Measurements from ENCODE around the gene TMEM11.
A peak's percentile ranks its signal among the peaks of the same experiment; 100 is the strongest.

The TMEM11 gene

GRCh38 chr17:21157586-21158370 lies 56.2 kb downstream of the TMEM11 start:
- H3K36me3 Mint-ChIP-seq (ENCODE audit: low read depth), result peaks cover 14% of the 10 kb centered on the region
- H3K27me3 Mint-ChIP-seq, result no peaks in the 10 kb centered on the region
- peaks cover 25% of the 10 kb centered on the region for H3K9me3 Mint-ChIP-seq
- H3K27ac Mint-ChIP-seq, result peak overlapping the region; percentile 65
- DNase-seq, result no peak
- H3K4me3 Mint-ChIP-seq, result no peak overlapping the region
- H3K4me1 Mint-ChIP-seq (ENCODE audit: low read depth), result peaks cover 21% of the 10 kb centered on the region

GRCh38 chr17:21152731-21153130 lies 61.2 kb downstream of the TMEM11 start:
- Mint-ChIP-seq H3K36me3 (ENCODE audit: low read depth) (peaks cover 38% of the 10 kb centered on the region), H3K4me1 (ENCODE audit: low read depth) (peaks cover 10% of the 10 kb centered on the region), H3K27me3 (no peaks in the 10 kb centered on the region), H3K27ac (no peak overlapping the region), H3K4me3 (no peak overlapping the region), H3K9me3 (peaks cover 41% of the 10 kb centered on the region)
- no peak for DNase-seq

- H3K27ac Mint-ChIP-seq, result no peak overlapping the region
Measured at GRCh38 chr17:21149621-21150020, 64.3 kb downstream of the TMEM11 start.

More at GRCh38 chr17:21149621-21150020, 64.3 kb downstream of the TMEM11 start:
- Mint-ChIP-seq H3K27me3 (no peaks in the 10 kb centered on the region), H3K4me3 (no peak overlapping the region), H3K9me3 (peaks cover 29% of the 10 kb centered on the region), H3K36me3 (ENCODE audit: low read depth) (peaks cover 52% of the 10 kb centered on the region), H3K4me1 (ENCODE audit: low read depth) (no peaks in the 10 kb centered on the region)
- DNase-seq, result no peak

Measured in activated T-cell treated with anti-CD3 and anti-CD28 coated beads, Interleukin-2, amount 50 U/mL, for 24 hours (primary cell).